MCF 10A (cell line): ENCODE measurements around the gene CXCL13. TPM values are rescaled to one million over a fixed set of nuclear protein-coding genes. Genes with fewer than 3 reads are reported as not detected.
"Not testable (repeated sequence)": the region's sequence is repeated elsewhere in the genome, so short reads cannot be mapped to it uniquely, and the experiment has no call there.

Experiments
- BruUV-seq: library from RNA; stranded (reverse); fragments of 400-500 nt; replicated peaks from 2 replicates; lab custom pipeline; 2021; lab: Mats Ljungman, UMichigan
- CTCF ChIA-PET: fragments of 300-600 bp; sonication (Branson Sonifier 250); formaldehyde crosslinking; extraction: SDS; loops from one replicate; lab custom pipeline; 2021; ENCODE audit warnings: antibody characterized with exemption, inconsistent platforms; lab: Yijun Ruan, JAX
- POLR2A ChIA-PET: fragments of 300-600, 350-650 bp; sonication (Branson Sonifier 250); formaldehyde crosslinking; extraction: SDS; loops from one replicate; lab custom pipeline; 2020; ENCODE audit warnings: antibody characterized with exemption, inconsistent platforms; lab: Yijun Ruan, JAX
- DNase-seq: peaks from one replicate; pipeline ENCODE4 v3.0.0-alpha.2; 2018; ENCODE audit not compliant: unreplicated experiment
- H3K27ac Mint-ChIP-seq: one replicate; pipeline ENCODE4 v1.8.0; 2022; ENCODE audit warnings: mild to moderate bottlenecking, low read depth, mixed read lengths; ENCODE audit not compliant: unreplicated experiment
- H3K27me3 Mint-ChIP-seq: one replicate; pipeline ENCODE4 v1.8.0; 2022; ENCODE audit warnings: mixed read lengths; ENCODE audit not compliant: insufficient read depth, unreplicated experiment
- H3K36me3 Mint-ChIP-seq: one replicate; pipeline ENCODE4 v1.8.0; 2022; ENCODE audit warnings: mild to moderate bottlenecking, moderate library complexity, mixed read lengths; ENCODE audit not compliant: insufficient read depth, unreplicated experiment
- H3K4me1 Mint-ChIP-seq: one replicate; pipeline ENCODE4 v1.8.0; 2022; ENCODE audit warnings: mixed read lengths; ENCODE audit not compliant: insufficient read depth, unreplicated experiment
- H3K4me3 Mint-ChIP-seq: one replicate; pipeline ENCODE4 v1.8.0; 2022; ENCODE audit warnings: mild to moderate bottlenecking, moderate library complexity, mixed read lengths; ENCODE audit not compliant: unreplicated experiment
- H3K9me3 Mint-ChIP-seq: one replicate; pipeline ENCODE4 v1.8.0; 2022; ENCODE audit warnings: mixed read lengths; ENCODE audit not compliant: unreplicated experiment
- CTCF ChIP-seq: fragments of 200-600 bp; IDR thresholded peaks from one replicate; pipeline ENCODE4 v1.8.0; 2022; ENCODE audit warnings: antibody characterized with exemption, mild to moderate bottlenecking; ENCODE audit not compliant: unreplicated experiment
- intact Hi-C: fragments of 100-400 bp; cut with micrococcal nuclease; formaldehyde crosslinking; loops from 2 replicates; pipeline ENCODE4 v1.14.1; 2022
- total RNA-seq: library from RNA; stranded (reverse); gene quantifications from 2 replicates; pipeline ENCODE4 v1.2.3, GENCODE V29; 2022

CXCL13 gene
- total RNA-seq, 1 experiment from 2014 or later, result not detected

DNA sequence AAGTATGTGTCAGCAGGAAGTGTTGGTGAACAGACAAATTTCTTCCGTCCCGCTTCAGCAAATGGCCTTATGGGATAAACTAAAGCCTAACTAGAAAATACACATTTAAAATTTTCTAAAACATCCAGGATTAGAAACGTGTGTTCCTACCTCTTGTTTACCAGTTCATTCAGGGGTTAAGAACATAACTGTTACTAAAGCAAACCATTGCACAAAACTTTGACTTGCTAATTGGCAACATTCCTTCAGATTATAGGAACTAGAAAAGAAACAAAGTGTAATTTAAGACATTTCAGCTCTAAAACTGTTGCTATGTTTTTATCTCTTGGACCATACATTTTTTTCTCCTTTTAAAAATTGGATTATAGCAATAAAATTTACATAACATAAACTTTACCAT lies 39.5 kb upstream of the CXCL13 start:
- peaks cover 9% of the 10 kb centered on the region for H3K36me3 Mint-ChIP-seq
- no TSS peak for BruUV-seq
- ChIA-PET POLR2A (interaction anchor here (0.8 kb wide), 1 partner anchor 13 kb away, joined by 3 read pairs; no protein-coding TSS in a partner anchor), CTCF (no interaction called here)
- peak overlapping the region; percentile 89 for H3K27ac Mint-ChIP-seq
- DNase-seq, result no peak
- no peak for TF ChIP-seq CTCF
- peaks cover 45% of the 10 kb centered on the region for H3K4me1 Mint-ChIP-seq
- H3K27me3 Mint-ChIP-seq, result no peaks in the 10 kb centered on the region
- H3K4me3 Mint-ChIP-seq, result no peak overlapping the region
- intact Hi-C loops, result no loop called here
- H3K9me3 Mint-ChIP-seq, result peaks cover 10% of the 10 kb centered on the region

DNA sequence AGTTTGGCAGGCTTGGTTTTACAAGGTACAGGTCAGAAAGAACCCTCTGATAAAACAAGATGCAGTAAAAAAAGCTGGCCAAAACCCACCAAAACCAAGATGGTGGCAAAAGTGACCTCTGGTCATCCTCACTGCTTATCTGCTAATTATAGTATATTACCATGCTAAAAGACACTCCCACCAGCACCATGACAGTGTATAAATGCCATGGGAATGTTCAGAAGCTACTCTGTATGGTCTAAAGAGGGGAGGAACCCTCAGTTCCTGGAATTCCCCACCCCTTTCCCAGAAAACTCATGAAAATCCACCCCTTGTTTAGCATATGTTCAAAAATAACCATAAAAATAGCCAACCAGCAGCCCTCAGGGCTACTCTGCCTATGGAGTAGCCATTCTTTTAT lies 38.1 kb upstream of the CXCL13 start:
- ChIA-PET POLR2A (no interaction called here), CTCF (no interaction called here)
- Mint-ChIP-seq H3K36me3 (peaks cover 9% of the 10 kb centered on the region), H3K4me3 (no peak overlapping the region), H3K27me3 (no peaks in the 10 kb centered on the region), H3K4me1 (peaks cover 45% of the 10 kb centered on the region), H3K9me3 (peaks cover 10% of the 10 kb centered on the region), H3K27ac (peak overlapping the region; percentile 86)
- DNase-seq, result no peak
- intact Hi-C loops, result no loop called here
- no TSS peak for BruUV-seq
- TF ChIP-seq CTCF, result no peak

DNA sequence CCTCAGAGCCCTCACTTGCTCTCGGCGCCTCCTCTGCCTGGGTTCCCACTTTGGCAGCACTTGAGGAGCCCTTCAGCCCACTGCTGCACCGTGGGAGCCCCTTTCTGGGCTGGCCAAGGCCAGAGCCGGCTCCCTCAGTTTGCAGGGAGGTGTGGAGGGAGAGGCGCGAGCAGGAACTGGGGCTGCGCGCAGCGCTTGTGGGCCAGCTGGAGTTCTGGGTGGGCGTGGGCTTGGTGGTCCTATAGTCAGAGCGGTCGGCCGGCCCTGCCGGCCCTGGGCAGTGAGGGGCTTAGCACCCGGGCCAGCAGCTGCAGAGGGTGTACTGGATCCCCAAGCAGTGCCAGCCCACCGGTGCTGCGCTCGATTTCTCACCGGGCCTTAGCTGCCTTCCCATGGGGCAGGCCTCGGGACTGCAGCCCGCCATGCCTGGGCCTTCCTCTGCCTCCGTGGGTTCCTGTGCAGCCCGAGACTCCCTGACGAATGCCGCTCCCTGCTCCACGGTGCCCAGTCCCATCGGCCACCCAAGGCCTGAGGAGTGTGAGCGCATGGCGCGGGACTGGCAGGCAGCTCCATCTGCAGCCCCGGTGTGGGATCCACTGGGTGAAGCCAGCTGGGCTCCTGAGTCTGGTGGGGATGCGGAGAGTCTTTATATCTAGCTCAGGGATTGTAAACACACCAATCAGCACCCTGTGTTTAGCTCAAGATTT lies 35.0 kb upstream of the CXCL13 start:
- H3K27ac Mint-ChIP-seq, intact Hi-C loops, H3K36me3 Mint-ChIP-seq, DNase-seq, BruUV-seq, H3K27me3 Mint-ChIP-seq, H3K4me3 Mint-ChIP-seq: not testable (repeated sequence)
- CTCF ChIA-PET, result interaction anchor here (0.7 kb wide), 1 partner anchor 47 kb away, joined by 3 read pairs; no protein-coding TSS in a partner anchor
- Mint-ChIP-seq H3K4me1 (peaks cover 19% of the 10 kb centered on the region), H3K9me3 (peaks cover 17% of the 10 kb centered on the region)
- POLR2A ChIA-PET, result interaction anchor here (0.6 kb wide), 2 partner anchors 16 to 911 kb away, joined by 3 to 5 read pairs; no protein-coding TSS in a partner anchor

GRCh38 chr4:77576351-77576750 lies 29.3 kb upstream of the CXCL13 start:
- CTCF ChIA-PET, result interaction anchor here (1.3 to 2.0 kb wide), 3 partner anchors 22 to 25 kb away, joined by 3 to 9 read pairs (median 5); no protein-coding TSS in a partner anchor
- peaks cover 29% of the 10 kb centered on the region for H3K4me1 Mint-ChIP-seq
- intact Hi-C loops, result no loop called here
- H3K27ac Mint-ChIP-seq, result no peak overlapping the region
- peaks cover 7% of the 10 kb centered on the region for H3K9me3 Mint-ChIP-seq
- POLR2A ChIA-PET, result interaction anchor here (1.3 kb wide), 1 partner anchor 12 kb away, joined by 6 read pairs; no protein-coding TSS in a partner anchor
- no peak for DNase-seq
- no peaks in the 10 kb centered on the region for H3K36me3 Mint-ChIP-seq
- BruUV-seq, result no TSS peak
- no peaks in the 10 kb centered on the region for H3K27me3 Mint-ChIP-seq
- no peak overlapping the region for H3K4me3 Mint-ChIP-seq
- no peak for TF ChIP-seq CTCF
